HG02642 (cell line): ENCODE measurements around the gene VWA8.
"Not testable (repeated sequence)": the region's sequence is repeated elsewhere in the genome, so short reads cannot be mapped to it uniquely, and the experiment has no call there.

Experiments
- ATAC-seq: cut with Tn5 transposase; IDR thresholded peaks from one replicate; pipeline ENCODE4 v1.9.1; 2021; ENCODE audit warnings: mild to moderate bottlenecking; ENCODE audit not compliant: unreplicated experiment, poor library complexity

VWA8 gene

GRCh38 chr13:41658057-41658661 is 302.8 kb downstream of the VWA8 start:
- ATAC-seq = no peak

GRCh38 chr13:41655997-41656396 is 304.9 kb downstream of the VWA8 start:
- no peak for ATAC-seq

DNA sequence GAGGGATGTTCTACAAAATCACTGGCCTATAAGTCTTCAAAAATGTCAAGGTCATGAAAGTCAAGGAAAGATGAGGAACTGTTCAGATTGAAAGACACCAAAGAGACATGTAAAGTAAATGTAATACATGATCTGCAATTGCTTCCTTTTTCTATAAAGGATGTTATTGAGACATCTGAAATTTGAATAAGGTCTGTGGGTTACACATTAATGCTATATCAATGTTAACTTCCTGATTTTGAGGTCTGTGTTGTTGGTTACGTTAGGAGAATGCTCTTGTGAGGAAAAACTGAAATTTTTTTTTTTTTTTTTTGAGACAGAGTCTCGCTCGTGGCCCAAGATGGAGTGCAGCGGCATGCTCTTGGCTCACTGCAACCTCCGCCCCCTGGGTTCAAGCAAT is 306.1 kb downstream of the VWA8 start:
- ATAC-seq = no peak

- ATAC-seq = no peak
Measured at GRCh38 chr13:41652735-41653361, 308.1 kb downstream of the VWA8 start.

DNA sequence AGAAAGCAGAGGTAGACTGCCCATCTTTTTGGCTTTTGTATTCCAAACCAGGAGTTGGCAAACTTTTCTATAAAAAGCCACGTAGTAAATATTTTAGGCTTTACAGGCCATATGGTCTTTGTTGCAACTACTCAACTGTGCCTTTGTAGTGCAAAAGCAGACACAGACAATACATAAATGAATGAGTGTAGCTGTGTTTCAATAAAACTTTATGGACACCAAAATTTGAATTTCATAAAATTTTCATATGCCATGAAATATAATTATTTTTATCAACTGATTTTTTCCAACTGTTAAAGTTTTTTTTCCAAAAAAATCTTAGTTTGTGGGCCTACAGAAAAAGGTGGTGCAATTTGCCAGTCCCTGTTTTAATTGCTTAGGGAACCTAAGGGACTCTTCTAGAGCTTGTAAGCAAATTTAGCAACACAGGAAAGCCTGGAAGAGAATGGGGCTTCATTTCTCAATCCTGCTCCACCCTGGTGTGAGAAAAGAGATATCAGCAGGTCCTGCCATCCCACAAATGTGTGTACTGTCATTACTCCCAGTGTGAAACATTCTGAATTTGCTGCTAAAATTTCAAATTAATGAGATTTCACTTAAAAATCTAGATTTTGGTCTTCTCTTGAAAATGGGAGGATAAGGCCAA is 309.4 kb downstream of the VWA8 start:
- no peak for ATAC-seq

DNA sequence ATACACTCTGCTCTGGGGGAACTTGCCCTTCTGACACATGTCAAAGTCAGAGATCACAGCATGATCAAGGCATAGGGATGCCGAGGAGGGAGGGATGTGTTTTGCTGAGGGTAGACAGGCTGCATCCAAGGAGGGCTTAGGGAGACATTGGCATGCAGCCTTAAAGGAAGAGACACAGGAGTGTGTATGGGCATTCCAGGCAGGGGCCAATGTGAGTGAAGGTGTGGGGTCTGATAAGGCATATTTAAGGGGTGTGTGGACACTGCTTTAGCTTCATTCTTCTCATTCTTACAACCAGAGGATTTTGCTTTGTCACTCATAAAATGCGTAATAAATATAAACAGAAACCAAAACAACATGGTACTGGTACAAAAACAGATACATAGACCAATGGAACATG is 310.2 kb downstream of the VWA8 start:
- no peak for ATAC-seq

DNA sequence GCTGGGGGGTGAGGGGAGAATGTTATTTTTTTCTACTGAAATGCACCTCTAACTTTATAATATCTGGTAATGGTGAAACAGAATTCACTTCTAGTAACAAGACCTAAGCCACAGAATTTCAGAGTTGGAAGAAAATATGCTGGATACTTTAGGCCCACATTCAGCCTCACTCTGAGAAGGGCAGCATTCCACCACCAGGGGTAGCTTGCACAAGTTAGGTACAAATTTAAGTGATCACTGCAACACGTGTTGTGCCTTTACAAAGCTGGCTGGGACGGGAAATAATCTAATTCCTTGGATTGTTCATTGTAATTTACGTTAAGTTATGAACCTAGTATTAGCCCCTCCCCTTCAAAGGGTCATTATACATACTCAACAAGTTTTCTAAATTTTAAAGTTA is 311.2 kb downstream of the VWA8 start:
- no peak for ATAC-seq

GRCh38 chr13:41648314-41648935 is 312.5 kb downstream of the VWA8 start:
- no peak for ATAC-seq

GRCh38 chr13:41647699-41648313 is 313.1 kb downstream of the VWA8 start:
- not testable (repeated sequence) for ATAC-seq

DNA sequence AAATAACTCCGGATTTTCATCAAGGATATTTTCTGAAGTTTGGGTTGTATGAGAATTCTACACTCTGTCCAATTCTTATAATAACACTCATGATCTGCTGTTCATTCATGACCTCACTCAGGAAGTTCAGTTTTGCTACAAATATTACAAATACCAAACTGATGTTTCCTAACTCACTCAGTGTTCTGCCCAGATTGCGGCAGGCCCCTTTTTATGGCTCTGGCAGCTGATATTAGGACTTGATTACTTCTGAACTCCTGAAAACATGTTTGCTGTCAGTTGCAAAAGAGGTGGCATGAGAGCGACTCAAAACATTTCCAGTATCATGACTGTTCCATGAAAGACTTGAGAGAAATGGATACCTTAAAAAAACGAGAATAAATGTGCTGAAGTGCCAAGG is 315.6 kb downstream of the VWA8 start:
- no peak for ATAC-seq

- no peak for ATAC-seq
Measured at GRCh38 chr13:41644742-41645141, 316.2 kb downstream of the VWA8 start.

GRCh38 chr13:41643507-41643906 is 317.4 kb downstream of the VWA8 start:
- no peak for ATAC-seq

- no peak for ATAC-seq
Measured at GRCh38 chr13:41641961-41642360, 318.9 kb downstream of the VWA8 start.

- no peak for ATAC-seq
Measured at GRCh38 chr13:41641429-41641828, 319.5 kb downstream of the VWA8 start.

DNA sequence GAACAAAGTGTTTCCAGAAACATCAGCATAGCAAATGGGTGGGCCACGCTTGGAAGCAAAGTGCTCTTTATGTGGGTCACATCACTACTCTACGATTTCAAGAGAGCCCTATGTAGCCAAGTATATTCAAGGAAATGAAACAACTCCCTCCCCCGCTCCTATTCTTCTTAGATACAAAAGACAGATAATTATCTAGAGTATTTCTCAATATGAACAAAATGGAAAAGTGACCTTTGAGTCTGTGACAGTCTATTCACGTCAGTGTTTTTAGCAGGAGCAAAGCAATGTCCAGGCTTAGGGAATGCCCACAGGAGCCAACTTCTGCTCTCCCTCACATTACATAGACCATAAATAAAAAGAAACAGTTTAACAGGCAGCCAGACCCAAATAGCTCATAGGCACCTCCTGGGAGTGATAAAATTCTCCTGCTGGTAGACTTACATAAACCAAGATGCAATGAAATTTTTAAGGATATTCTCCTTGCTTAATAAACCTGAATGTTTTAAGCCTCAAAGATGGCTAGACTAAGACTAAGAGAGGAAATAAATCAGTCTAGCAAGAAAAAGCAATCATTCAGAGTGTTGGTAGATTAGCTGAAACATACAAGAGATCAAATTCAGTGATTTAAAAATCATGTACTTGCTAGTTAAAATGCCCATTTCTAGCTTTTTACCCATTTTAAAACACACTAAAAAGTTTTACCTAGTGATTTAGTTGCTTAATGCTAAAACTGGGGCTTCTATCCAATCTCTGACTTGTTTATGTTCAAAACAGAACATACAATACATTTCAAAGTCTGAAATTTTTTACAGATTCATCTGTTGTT is 320.7 kb downstream of the VWA8 start:
- no peak for ATAC-seq

DNA sequence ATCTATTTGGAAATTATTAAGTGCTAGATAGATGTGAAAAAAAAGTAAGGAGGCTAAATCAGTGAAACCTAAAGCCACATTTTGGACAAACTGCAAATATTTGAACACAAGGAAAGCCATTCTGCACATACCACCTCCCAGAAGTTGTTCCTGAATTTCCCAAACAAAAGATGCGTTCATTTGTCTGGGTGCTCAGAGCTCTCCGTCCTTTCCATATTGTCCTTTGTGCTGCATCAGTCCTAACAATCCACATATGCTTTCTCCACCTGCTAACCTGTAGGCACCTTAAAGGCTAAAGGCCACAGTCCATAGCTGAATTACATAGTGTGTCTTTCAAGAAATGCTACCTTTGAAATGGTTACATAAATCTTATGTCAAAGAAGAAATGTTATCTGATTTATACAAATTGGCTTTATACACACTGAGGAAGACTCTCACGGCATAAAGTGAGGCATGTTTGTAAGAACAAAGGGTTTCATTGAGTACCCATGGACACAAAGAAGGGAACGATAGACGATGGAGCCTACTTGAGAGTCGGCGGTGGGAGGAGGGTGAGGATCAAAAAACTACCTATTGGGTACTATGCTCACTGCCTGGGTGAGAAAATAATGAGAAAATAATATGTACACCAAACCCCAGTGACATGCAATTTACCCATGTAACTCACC is 321.5 kb downstream of the VWA8 start:
- no peak for ATAC-seq

GRCh38 chr13:41637586-41637985 is 323.3 kb downstream of the VWA8 start:
- ATAC-seq = no peak

- not testable (repeated sequence) for ATAC-seq
Measured at GRCh38 chr13:41637032-41637431, 323.9 kb downstream of the VWA8 start.

DNA sequence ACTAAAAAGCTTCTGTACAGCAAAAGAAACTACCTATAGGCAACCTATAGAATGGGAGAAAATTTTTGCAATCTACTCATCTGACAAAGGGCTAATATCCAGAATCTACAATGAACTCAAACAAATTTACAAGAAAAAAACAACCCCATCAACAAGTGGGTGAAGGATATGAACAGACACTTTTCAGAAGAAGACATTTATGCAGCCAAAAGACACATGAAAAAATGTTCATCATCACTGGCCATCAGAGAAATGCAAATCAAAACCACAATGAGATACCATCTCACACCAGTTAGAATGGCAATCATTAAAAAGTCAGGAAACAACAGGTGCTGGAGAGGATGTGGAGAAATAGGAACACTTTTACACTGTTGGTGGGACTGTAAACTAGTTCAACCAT is 324.3 kb downstream of the VWA8 start:
- not testable (repeated sequence) for ATAC-seq

DNA sequence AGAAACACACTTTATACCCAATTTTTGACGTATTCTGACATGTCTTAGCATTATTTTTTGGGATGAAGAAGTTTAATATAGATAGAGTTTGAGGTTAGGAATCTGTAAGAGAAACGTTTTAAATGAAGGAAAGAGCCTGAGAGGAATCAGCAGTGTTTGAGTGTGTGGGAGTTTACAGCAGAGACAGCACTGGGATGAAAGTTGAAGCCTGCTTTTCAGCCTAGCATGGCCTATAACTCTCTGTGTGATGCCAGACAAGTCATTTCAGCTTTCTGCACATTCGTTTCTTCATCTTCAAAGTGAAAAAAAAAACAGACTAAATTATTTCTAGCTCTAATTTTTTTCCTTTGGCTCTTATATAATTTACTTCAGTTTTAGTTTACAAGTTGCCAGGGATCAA is 326.5 kb downstream of the VWA8 start:
- no peak for ATAC-seq
